K562 (cell line): ENCODE data around the gene SH3YL1. TPM values are rescaled to one million over a fixed set of nuclear protein-coding genes. Genes with fewer than 3 reads are reported as not detected.

ENCODE experiments used
- ATAC-seq: fragments of 200-7000 bp; cut with Tn5 transposase; 3 replicates; pipeline ENCODE4 v1.9.1; 2020; ENCODE audit warnings: moderate library complexity
- BruUV-seq: library from RNA; stranded (reverse); fragments of 400-500 nt; replicated peaks from 2 replicates; lab custom pipeline; 2021; lab: Mats Ljungman, UMichigan
- CTCF ChIA-PET: fragments of 300-600 bp; formaldehyde crosslinking; extraction: SDS; loops from one replicate; lab custom pipeline; 2021; ENCODE audit warnings: low intra/inter-chr PET ratio; lab: Yijun Ruan, JAX
- POLR2A ChIA-PET: fragments of 300-600, 350-650 bp; sonication (Branson Sonifier 250); formaldehyde crosslinking; extraction: SDS; loops from one replicate; lab custom pipeline; 2021; ENCODE audit warnings: antibody characterized with exemption, inconsistent platforms; lab: Yijun Ruan, JAX
- DNase-seq, 4 experiments: peaks; one replicate each; pipeline versions ENCODE4 v3.0.0 to v3.0.0-alpha.2; 2011 to 2018; ENCODE audit warnings: low spot score in 3 of 4, mixed read lengths in 3 of 4; ENCODE audit errors: extremely low read depth in 1 of 4
- FAIRE-seq: peaks from 2 replicates; lab custom pipeline; 2011; peaks lifted over from hg19 to GRCh38; lab: Jason Lieb, UNC
- H2AFZ ChIP-seq: 2 replicates; pipeline ENCODE4 v1.6.0; 2011; ENCODE audit warnings: low read depth, low read length, control low read depth, inconsistent platforms
- H3K27ac ChIP-seq: fragments of 200-600 bp; 3 replicates; pipeline ENCODE4 v1.8.0; 2011; ENCODE audit warnings: low read depth, mild to moderate bottlenecking, control low read depth, inconsistent platforms, low read length, moderate library complexity, mixed read lengths; ENCODE audit errors: extremely low read depth
- H3K27me3 ChIP-seq, 2 experiments: fragments of 300-600 bp in 1 of 2; 2 replicates in 1 of 2; 3 replicates in 1 of 2; pipeline versions ENCODE4 v1.6.0 to v1.8.0; 2011; ENCODE audit warnings: inconsistent platforms in 2 of 2, low read length in 2 of 2, mild to moderate bottlenecking in 1 of 2, mixed read lengths in 1 of 2, moderate library complexity in 1 of 2; ENCODE audit not compliant: control insufficient read depth in 2 of 2, insufficient read depth in 2 of 2
- H3K36me3 ChIP-seq: fragments of 300-600 bp; 3 replicates; pipeline ENCODE4 v1.8.0; 2011; ENCODE audit warnings: mild to moderate bottlenecking, low read length, inconsistent platforms; ENCODE audit not compliant: control insufficient read depth, insufficient read depth
- H3K4me1 ChIP-seq, 2 experiments: fragments of 200-600 bp in 1 of 2; replicated peaks in 1 of 2; 2 replicates in 1 of 2; 3 replicates in 1 of 2; pipeline versions ENCODE4 v1.5.1 to v1.8.0; 2011; ENCODE audit warnings: inconsistent platforms in 2 of 2, low read length in 2 of 2, mild to moderate bottlenecking in 1 of 2, mixed read lengths in 1 of 2, moderate library complexity in 1 of 2; ENCODE audit not compliant: control insufficient read depth in 2 of 2, insufficient read depth in 2 of 2
- H3K4me2 ChIP-seq: 2 replicates; pipeline ENCODE4 v1.6.1; 2011; ENCODE audit warnings: low read length, control low read depth, inconsistent platforms, mixed read lengths; ENCODE audit not compliant: insufficient read depth
- H3K4me3 ChIP-seq: fragments of 200-600 bp; sonication (generic), shearing (Covaris generic); 2 replicates; pipeline ENCODE4 v1.5.1; 2016; ENCODE audit warnings: control low read depth, inconsistent platforms
- H3K79me2 ChIP-seq: fragments of 200-600 bp; 3 replicates; pipeline ENCODE4 v1.8.0; 2011; ENCODE audit warnings: low read length, inconsistent platforms; ENCODE audit not compliant: control insufficient read depth, insufficient read depth
- H3K9ac ChIP-seq, 2 experiments: 2 replicates each; pipeline versions ENCODE4 v1.6.0 to v1.6.1; 2011; ENCODE audit warnings: low read depth in 2 of 2, low read length in 2 of 2, control low read depth in 1 of 2, inconsistent platforms in 1 of 2, mild to moderate bottlenecking in 1 of 2, mixed read lengths in 1 of 2; ENCODE audit not compliant: insufficient read depth in 1 of 2
- H3K9me1 ChIP-seq: one replicate; pipeline ENCODE4 v1.6.0; 2011; ENCODE audit warnings: inconsistent platforms, mild to moderate bottlenecking, low read length, moderate library complexity; ENCODE audit not compliant: control insufficient read depth, insufficient read depth
- H3K9me3 ChIP-seq: replicated peaks from 2 replicates; pipeline ENCODE4 v1.5.1; 2011; ENCODE audit warnings: low read depth, low read length, inconsistent platforms; ENCODE audit not compliant: control insufficient read depth, insufficient read depth
- H4K20me1 ChIP-seq: replicated peaks from 2 replicates; pipeline ENCODE4 v1.6.1; 2011; ENCODE audit warnings: low read length, inconsistent platforms, mixed read lengths; ENCODE audit not compliant: control insufficient read depth, insufficient read depth
- CGGBP1 ChIP-seq: fragments of 250-450 bp; sonication (Bioruptor Pico); IDR thresholded peaks from 2 replicates; pipeline ENCODE4 v1.9.0; 2021; ENCODE audit warnings: mild to moderate bottlenecking
- CREB5 ChIP-seq: fragments of 250-450 bp; sonication (Bioruptor Pico); IDR thresholded peaks from 2 replicates; pipeline ENCODE4 v1.5.0; 2020; ENCODE audit warnings: mild to moderate bottlenecking
- MITF ChIP-seq: IDR thresholded peaks from 2 replicates; pipeline ENCODE4 v1.6.1; 2014; ENCODE audit warnings: antibody characterized with exemption
- PPARD ChIP-seq: fragments of 250-450 bp; sonication (Bioruptor Pico); IDR thresholded peaks from 2 replicates; pipeline ENCODE4 v1.8.0; 2022; ENCODE audit warnings: inconsistent platforms, mild to moderate bottlenecking, moderate library complexity
- RREB1 ChIP-seq: fragments of 250-450 bp; sonication (Bioruptor Pico); IDR thresholded peaks from 2 replicates; pipeline ENCODE4 v1.4.0; 2020
- SNIP1 ChIP-seq: fragments of 450-650 bp; IDR thresholded peaks from 2 replicates; pipeline ENCODE4 v1.7.1; 2017; ENCODE audit warnings: low read depth, mild to moderate bottlenecking
- ZNF280A ChIP-seq: fragments of 450-650 bp; IDR thresholded peaks from 2 replicates; pipeline ENCODE4 v1.6.1; 2018; ENCODE audit warnings: mild to moderate bottlenecking, low read depth; ENCODE audit not compliant: partially characterized antibody
- ZNF699 ChIP-seq: fragments of 250-450 bp; sonication (Bioruptor Pico); IDR thresholded peaks from 2 replicates; pipeline ENCODE4 v1.8.0; 2021; ENCODE audit warnings: mild to moderate bottlenecking, moderate library complexity; ENCODE audit not compliant: insufficient replicate concordance
- ZNF77 ChIP-seq: fragments of 250-450 bp; sonication (Bioruptor Pico); IDR thresholded peaks from 2 replicates; pipeline ENCODE4 v1.5.0; 2020
- ZZZ3 ChIP-seq: fragments of 450-650 bp; IDR thresholded peaks from 2 replicates; pipeline ENCODE4 v1.6.1; 2016; ENCODE audit warnings: antibody characterized with exemption, mild to moderate bottlenecking, moderate library complexity
- WGBS: fragments of 100-300 bp; shearing (Covaris generic); methylation state at CpG from one replicate; pipeline ENCODE4 v1.1.6; 2016; ENCODE audit warnings: low coverage, mixed read lengths; ENCODE audit not compliant: insufficient coverage; ENCODE audit errors: missing lambda C conversion rate; 5-methylcytosine and 5-hydroxymethylcytosine counted together
- in situ Hi-C: fragments of 300-500 bp; cut with MboI; formaldehyde crosslinking; loops from 4 replicates; pipeline ENCODE4 v1.15.0; 2018; ENCODE audit warnings: inconsistent platforms, mixed read lengths
- intact Hi-C: fragments of 100-400 bp; cut with micrococcal nuclease; formaldehyde crosslinking; loops from 2 replicates; pipeline ENCODE4 v1.14.2; 2022
- polyA plus RNA-seq, 8 experiments: library from polyadenylated mRNA; depleted of rRNA in 4 of 8; stranded (reverse) in 5 of 8; unstranded in 3 of 8; fragments of >200 nt; fragmentation: Nextera tagmentation in 2 of 8; fragmentation: Illumina TruSeq in 1 of 8; extraction: Ambion mirVana in 2 of 8; extraction: Trizol in 1 of 8; gene quantifications; 2 replicates each; pipeline versions ENCODE4 v1.2.1 to v1.2.3, GENCODE V29; 2011 to 2014; ENCODE audit warnings: inconsistent platforms in 1 of 8, missing spikeins in 1 of 8
- total RNA-seq, 7 experiments: library from RNA; depleted of rRNA in 6 of 7; stranded (reverse); fragments of >200 nt in 6 of 7; fragmentation: Illumina TruSeq in 2 of 7; extraction: Trizol in 2 of 7; gene quantifications; 2 replicates each; pipeline versions ENCODE4 v1.2.1 to v1.2.3, GENCODE V29; 2011 to 2021; ENCODE audit warnings: low replicate concordance in 1 of 7

Gene SH3YL1
- total and polyA plus RNA-seq, 9 of the 15 experiments (the other 6 are each of a cell fraction or from before 2014, with no cell fraction given): 3.9 to 7.8 (median 5.3) TPM

GRCh38 chr2:248724-249123, 15.1 kb downstream of the SH3YL1 start:
- FAIRE-seq: no peak
- Histone ChIP-seq H3K9me1 (no peaks in the 10 kb centered on the region), H3K36me3 (no peaks in the 10 kb centered on the region), H3K27ac (no peak overlapping the region), H3K4me1 (no peaks in the 10 kb centered on the region), H3K4me2 (no peak overlapping the region), H3K4me3 (no peak overlapping the region), H3K79me2 (no peaks in the 10 kb centered on the region), H3K9ac (no peak overlapping the region), H2AFZ (no peak overlapping the region), H4K20me1 (no peaks in the 10 kb centered on the region), H3K9me3 (no peaks in the 10 kb centered on the region), H3K27me3 (peaks cover 0 to 4% of the 10 kb centered on the region in 2 experiments; a peak in 1 of 5 replicates)
- WGBS: 6% methylated on average over 2 of the region's 2 CpGs
- no TSS peak for BruUV-seq
- CTCF ChIA-PET: no interaction called here
- ATAC-seq: no peak
- POLR2A ChIA-PET: no interaction called here
- DNase-seq: no peak
- intact Hi-C loops: no loop called here
- in situ Hi-C loops: no loop called here
- TF ChIP-seq CREB5 (no peak), ZNF280A (no peak), ZZZ3 (no peak), ZNF77 (CRISPR knock-in tag) (no peak), PPARD (CRISPR knock-in tag) (no peak), RREB1 (CRISPR knock-in tag) (no peak), MITF (no peak), CGGBP1 (CRISPR knock-in tag) (no peak), SNIP1 (no peak), ZNF699 (CRISPR knock-in tag) (no peak)
